ENCODE measurements around the gene APP.

GRCh38 chr21:25987531-25987930 is 183.0 kb downstream of the APP start:
- TF ChIP-seq POLR2AphosphoS5 (IDR thresholded peaks at IDR 0.05) (no peak), POLR2A (IDR thresholded peaks at IDR 0.05) (no peak)
